ENCODE data around the gene LRRC74B. TPM values are rescaled to one million over a fixed set of nuclear protein-coding genes. Genes with fewer than 3 reads are reported as not detected.

The LRRC74B gene
- total and polyA plus RNA-seq, 2 of the 4 experiments (the other 2 are of a cell fraction): not detected

DNA sequence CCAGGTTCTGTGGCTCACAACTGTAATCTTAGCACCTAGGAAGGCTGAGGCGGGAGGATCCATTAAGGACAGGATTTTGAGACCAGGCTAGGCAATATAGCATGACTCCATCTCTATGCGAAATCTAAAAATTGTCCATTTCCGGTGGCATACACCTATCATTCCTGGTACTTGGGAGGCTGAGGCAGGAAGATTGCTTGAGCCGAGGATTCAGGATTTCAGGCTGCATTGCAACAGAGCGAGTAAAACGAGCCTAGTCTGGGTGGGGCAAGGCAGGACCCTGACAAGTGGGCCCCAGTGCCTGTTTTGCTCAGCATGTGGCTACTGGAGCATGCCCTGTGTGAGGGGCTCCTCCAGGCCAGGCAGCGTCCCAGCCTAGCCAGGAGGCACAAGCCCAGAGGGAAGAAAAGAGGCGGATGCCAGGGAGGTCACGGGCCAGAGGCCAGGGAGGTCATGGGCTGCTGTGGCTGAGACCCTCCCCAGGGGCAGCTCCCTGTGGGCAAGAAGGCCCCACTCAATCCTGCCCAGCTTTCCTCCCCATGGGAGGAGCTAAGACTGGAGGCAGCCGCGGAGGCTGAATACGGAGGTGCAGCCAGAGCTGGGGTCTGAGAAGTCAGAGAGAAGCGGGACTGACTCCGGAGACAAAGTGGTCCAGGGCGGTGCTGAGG lies 8.4 kb downstream of the LRRC74B start:
- no peak overlapping the region for H2AK5ac ChIP-seq (ENCODE audit: low read depth, low read length)
- H3K14ac ChIP-seq (replicated peaks; ENCODE audit: low read depth, low read length): no peak overlapping the region
- BruUV-seq (replicated peaks): no TSS peak
- no peak for DNase-seq
- H2BK15ac ChIP-seq (ENCODE audit: low read depth, low read length): no peak overlapping the region
- H3K4me2 ChIP-seq (ENCODE audit: low read depth, low read length): no peak overlapping the region
- no peak overlapping the region for H4K5ac ChIP-seq (ENCODE audit: low read depth, low read length)
- intact Hi-C loops (cut with micrococcal nuclease) (no loop called here), dilution Hi-C loops (cut with HindIII; ENCODE audit: low sequenced_read_pairs, unreplicated experiment) (no loop called here), in situ Hi-C loops (cut with MboI; ENCODE audit: low sequenced_read_pairs) (no loop called here)
- no peaks in the 10 kb centered on the region for H3K36me3 ChIP-seq (ENCODE audit: control insufficient read depth, insufficient read depth, low read length)
- no peaks in the 10 kb centered on the region for H3K79me1 ChIP-seq (ENCODE audit: low read depth in 1 of 2, low read length in 2 of 2)
- no peak overlapping the region for H2BK20ac ChIP-seq (ENCODE audit: low read depth, low read length)
- no peaks in the 10 kb centered on the region for H3K9me1 ChIP-seq (ENCODE audit: insufficient read depth, low read length)
- no peak overlapping the region for H2BK120ac ChIP-seq (ENCODE audit: low read depth, low read length)
- H4K8ac ChIP-seq (ENCODE audit: low read depth in 2 of 2, low read length in 2 of 2): no peak overlapping the region
- no peak overlapping the region for H3K56ac ChIP-seq (ENCODE audit: extremely low read depth, insufficient read depth, low read length)
- no peak overlapping the region for H3K9ac ChIP-seq (ENCODE audit: low read depth, low read length)
- 89% methylated on average over 11 of the region's 15 CpGs; no CpG with 5 or more reads in 1 of the 2 experiments for WGBS, 2 experiments (ENCODE audit: extremely low coverage in 2 of 2, insufficient read length in 1 of 2)
- no peak for ATAC-seq (ENCODE audit: low read depth)
- peaks cover 29% of the 10 kb centered on the region for H3K27me3 ChIP-seq (ENCODE audit: control insufficient read depth, insufficient read depth, low read length)
- H3K4ac ChIP-seq (ENCODE audit: low read depth, low read length): no peak overlapping the region
- H2BK5ac ChIP-seq (ENCODE audit: low read depth, low read length, poor library complexity, severe bottlenecking): no peak overlapping the region
- no peak overlapping the region for H2AK9ac ChIP-seq (replicated peaks; ENCODE audit: low read depth, low read length, poor library complexity)
- no peak for TF ChIP-seq MAZ (IDR thresholded peaks at IDR 0.05; ENCODE audit: borderline replicate concordance, low read depth, low read length)
- no peak for TF ChIP-seq RFX5 (IDR thresholded peaks at IDR 0.05; ENCODE audit: low read depth, low read length)
- no peak for TF ChIP-seq MXI1 (IDR thresholded peaks at IDR 0.05; ENCODE audit: borderline replicate concordance, low read depth, low read length)
- no peak for TF ChIP-seq CEBPB (IDR thresholded peaks at IDR 0.05; ENCODE audit: low read depth, low read length)
- TF ChIP-seq, protein P1, sequence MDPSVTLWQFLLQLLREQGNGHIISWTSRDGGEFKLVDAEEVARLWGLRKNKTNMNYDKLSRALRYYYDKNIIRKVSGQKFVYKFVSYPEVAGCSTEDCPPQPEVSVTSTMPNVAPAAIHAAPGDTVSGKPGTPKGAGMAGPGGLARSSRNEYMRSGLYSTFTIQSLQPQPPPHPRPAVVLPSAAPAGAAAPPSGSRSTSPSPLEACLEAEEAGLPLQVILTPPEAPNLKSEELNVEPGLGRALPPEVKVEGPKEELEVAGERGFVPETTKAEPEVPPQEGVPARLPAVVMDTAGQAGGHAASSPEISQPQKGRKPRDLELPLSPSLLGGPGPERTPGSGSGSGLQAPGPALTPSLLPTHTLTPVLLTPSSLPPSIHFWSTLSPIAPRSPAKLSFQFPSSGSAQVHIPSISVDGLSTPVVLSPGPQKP (IDR thresholded peaks at IDR 0.05; ENCODE audit: borderline replicate concordance, low read depth, low read length): no peak
- TF ChIP-seq NFE2L2 (IDR thresholded peaks at IDR 0.05; ENCODE audit: low read depth, low read length): no peak
- TF ChIP-seq MAFK (IDR thresholded peaks at IDR 0.05; ENCODE audit: low read depth, low read length): no peak
- no peak for TF ChIP-seq BHLHE40 (IDR thresholded peaks at IDR 0.05; ENCODE audit: low read depth, low read length)
- TF ChIP-seq SMC3 (IDR thresholded peaks at IDR 0.05; ENCODE audit: low read depth, low read length): no peak
- no peak for TF ChIP-seq CHD1 (IDR thresholded peaks at IDR 0.05; ENCODE audit: low read depth, low read length)
- TF ChIP-seq RAD21 (IDR thresholded peaks at IDR 0.05; ENCODE audit: low read length): no peak
- no peak for TF ChIP-seq RCOR1 (IDR thresholded peaks at IDR 0.05; ENCODE audit: insufficient replicate concordance, low read length)
- TF ChIP-seq FOS (IDR thresholded peaks at IDR 0.05; ENCODE audit: low read depth, low read length): no peak
- no peak for TF ChIP-seq POLR2A (IDR thresholded peaks at IDR 0.05; ENCODE audit: low read depth, low read length)
- TF ChIP-seq USF2 (IDR thresholded peaks at IDR 0.05; ENCODE audit: low read depth, low read length): no peak
- TF ChIP-seq CTCF (conservative IDR thresholded peaks at IDR 0.05; ENCODE audit: low read depth, low read length): no peak
- H3K27ac ChIP-seq (ENCODE audit: insufficient read depth, low read length): no peak overlapping the region
- CTCF ChIA-PET: no interaction called here
- no peaks in the 10 kb centered on the region for H3K9me3 ChIP-seq (ENCODE audit: control insufficient read depth, insufficient read depth, low read length)
- peak overlapping the region; percentile 32 for H2AFZ ChIP-seq (replicated peaks; ENCODE audit: low read length, poor library complexity)
- H3K4me3 ChIP-seq (ENCODE audit: insufficient read depth, low read depth, low read length): no peak overlapping the region
- POLR2A ChIA-PET (ENCODE audit: unreplicated experiment): no interaction called here
- no peak overlapping the region for H4K91ac ChIP-seq (ENCODE audit: insufficient read depth, low read depth, low read length)
- no peaks in the 10 kb centered on the region for H4K20me1 ChIP-seq (ENCODE audit: insufficient read depth, low read length)
- H3K23ac ChIP-seq (ENCODE audit: low read depth, low read length): no peak overlapping the region
- peaks cover 6% of the 10 kb centered on the region for H3K4me1 ChIP-seq (ENCODE audit: control insufficient read depth, insufficient read depth, low read length)
- no peak overlapping the region for H3K18ac ChIP-seq (ENCODE audit: low read depth, low read length)

All from IMR-90 (cell line).